GM12878 (cell line): ENCODE data around the gene RPL9. TPM values are rescaled to one million over a fixed set of nuclear protein-coding genes. Genes with fewer than 3 reads are reported as not detected.

Experiments
- CBX3 ChIP-seq: fragments of 200-600 bp; sonication (generic); IDR thresholded peaks from 2 replicates; pipeline ENCODE4 v1.6.1; 2016; ENCODE audit warnings: low read depth, borderline replicate concordance
- CHD1 ChIP-seq: IDR thresholded peaks from 2 replicates; pipeline ENCODE4 v1.6.1; 2012; ENCODE audit warnings: low read depth, low read length, improper control_type of control experiment
- DPF2 ChIP-seq: fragments of 450-650 bp; IDR thresholded peaks from 2 replicates; pipeline ENCODE4 v1.6.1; 2017; ENCODE audit warnings: mild to moderate bottlenecking
- FOXK2 ChIP-seq: fragments of 450-650 bp; IDR thresholded peaks from 2 replicates; pipeline ENCODE4 v1.6.1; 2017; ENCODE audit warnings: mild to moderate bottlenecking, moderate library complexity
- HCFC1 ChIP-seq: fragments of 150-350 bp; IDR thresholded peaks from 2 replicates; pipeline ENCODE4 v1.6.1; 2014; ENCODE audit warnings: low read length
- HDAC2 ChIP-seq: fragments of 200-600 bp; sonication (generic); IDR thresholded peaks from 2 replicates; pipeline ENCODE4 v1.6.1; 2017
- IKZF1 ChIP-seq: fragments of 450-650 bp; conservative IDR thresholded peaks from 2 replicates; pipeline ENCODE4 v1.6.1; 2017; ENCODE audit warnings: antibody characterized with exemption, mild to moderate bottlenecking
- IKZF2 ChIP-seq, 2 experiments: fragments of 450-650 bp; IDR thresholded peaks; 2 replicates each; pipeline ENCODE4 v1.6.1; 2017; ENCODE audit warnings: mild to moderate bottlenecking in 2 of 2, moderate library complexity in 2 of 2
- JUND ChIP-seq: IDR thresholded peaks from 2 replicates; pipeline ENCODE4 v1.6.1; 2012; ENCODE audit warnings: low read depth, mild to moderate bottlenecking, low read length, improper control_type of control experiment, moderate library complexity
- NFXL1 ChIP-seq: fragments of 450-650 bp; IDR thresholded peaks from 2 replicates; pipeline ENCODE4 v1.6.1; 2017; ENCODE audit warnings: antibody characterized with exemption, mild to moderate bottlenecking, borderline replicate concordance
- NR2C1 ChIP-seq: fragments of 450-650 bp; IDR thresholded peaks from 2 replicates; pipeline ENCODE4 v1.6.1; 2017; ENCODE audit warnings: antibody characterized with exemption, mild to moderate bottlenecking, moderate library complexity
- POLR2A ChIP-seq: IDR thresholded peaks from 2 replicates; pipeline ENCODE4 v1.6.1; 2011; ENCODE audit warnings: low read depth, mild to moderate bottlenecking, low read length
- RAD21 ChIP-seq: IDR thresholded peaks from 2 replicates; pipeline ENCODE4 v1.6.1; 2011; ENCODE audit warnings: mild to moderate bottlenecking, low read depth, low read length, moderate library complexity; ENCODE audit not compliant: insufficient read depth
- RB1 ChIP-seq: fragments of 450-650 bp; formaldehyde crosslinking; IDR thresholded peaks from 2 replicates; pipeline ENCODE4 v1.6.1; 2017; ENCODE audit warnings: mild to moderate bottlenecking, borderline replicate concordance
- RUNX3 ChIP-seq: IDR thresholded peaks from 2 replicates; pipeline ENCODE4 v1.6.1; 2012; ENCODE audit warnings: low read length, inconsistent platforms
- SIN3A ChIP-seq: IDR thresholded peaks from 2 replicates; pipeline ENCODE4 v1.6.1; 2012; ENCODE audit warnings: low read depth, low read length, improper control_type of control experiment
- SMAD1 ChIP-seq: fragments of 450-650 bp; IDR thresholded peaks from 2 replicates; pipeline ENCODE4 v1.6.1; 2018; ENCODE audit warnings: mild to moderate bottlenecking, low read depth; ENCODE audit not compliant: partially characterized antibody
- TAF1 ChIP-seq: IDR thresholded peaks from 2 replicates; pipeline ENCODE4 v1.6.1; 2011; ENCODE audit warnings: mild to moderate bottlenecking, low read depth, low read length, borderline replicate concordance
- YY1 ChIP-seq: IDR thresholded peaks from 2 replicates; pipeline ENCODE4 v1.6.1; 2011; ENCODE audit warnings: low read depth, mild to moderate bottlenecking, low read length
- ZBED1 ChIP-seq: IDR thresholded peaks from 2 replicates; pipeline ENCODE4 v1.6.1; 2016; ENCODE audit warnings: borderline replicate concordance
- ZNF274 ChIP-seq: IDR thresholded peaks from one replicate; pipeline ENCODE4 v1.8.0; 2011; ENCODE audit not compliant: insufficient read length, insufficient read depth
- ZSCAN29 ChIP-seq: fragments of 450-650 bp; IDR thresholded peaks from 2 replicates; pipeline ENCODE4 v1.6.1; 2017; ENCODE audit warnings: mild to moderate bottlenecking, moderate library complexity
- polyA plus RNA-seq, 11 experiments: library from polyadenylated mRNA; depleted of rRNA in 4 of 11; unstranded in 6 of 11; stranded (reverse) in 5 of 11; fragments of >200 nt; fragmentation: Nextera tagmentation in 4 of 11; fragmentation: Illumina TruSeq in 1 of 11; extraction: Ambion mirVana in 4 of 11; extraction: Trizol in 1 of 11; gene quantifications; 1 replicate in 1 of 11; 2 replicates in 10 of 11; pipeline versions ENCODE4 v1.2.1 to v1.2.3, GENCODE V29; 2011 to 2016; ENCODE audit warnings: inconsistent platforms in 2 of 11, missing spikeins in 2 of 11, low read depth in 1 of 11
- total RNA-seq, 4 experiments: library from RNA; depleted of rRNA in 3 of 4; stranded (reverse); fragments of >200 nt in 3 of 4; fragmentation: Illumina TruSeq in 1 of 4; extraction: Trizol in 1 of 4; gene quantifications; 2 replicates each; pipeline versions ENCODE4 v1.2.1 to v1.2.3, GENCODE V29; 2013 to 2021
- TF ChIP-seq, protein P1 (sequence below): fragments of 450-650 bp; IDR thresholded peaks from 2 replicates; pipeline ENCODE4 v1.6.1; 2018; ENCODE audit warnings: mild to moderate bottlenecking, low read depth, moderate library complexity; ENCODE audit not compliant: partially characterized antibody
- TF ChIP-seq, protein P2 (sequence below): fragments of 450-650 bp; IDR thresholded peaks from 2 replicates; pipeline ENCODE4 v1.6.1; 2014; ENCODE audit warnings: mild to moderate bottlenecking
- TF ChIP-seq, protein P3 (sequence below): fragments of 450-650 bp; formaldehyde crosslinking; IDR thresholded peaks from 2 replicates; pipeline ENCODE4 v1.5.0; 2022; ENCODE audit warnings: mild to moderate bottlenecking, missing genetic modification characterization
- TF ChIP-seq, protein P4 (sequence below): fragments of 450-650 bp; IDR thresholded peaks from 2 replicates; pipeline ENCODE4 v1.6.1; 2016; ENCODE audit warnings: mild to moderate bottlenecking

Gene RPL9
- total and polyA plus RNA-seq, 10 of the 15 experiments (the other 5 are each of a cell fraction or from before 2014, with no cell fraction given), result 1,006 to 4,767 (median 2,910) TPM

DNA sequence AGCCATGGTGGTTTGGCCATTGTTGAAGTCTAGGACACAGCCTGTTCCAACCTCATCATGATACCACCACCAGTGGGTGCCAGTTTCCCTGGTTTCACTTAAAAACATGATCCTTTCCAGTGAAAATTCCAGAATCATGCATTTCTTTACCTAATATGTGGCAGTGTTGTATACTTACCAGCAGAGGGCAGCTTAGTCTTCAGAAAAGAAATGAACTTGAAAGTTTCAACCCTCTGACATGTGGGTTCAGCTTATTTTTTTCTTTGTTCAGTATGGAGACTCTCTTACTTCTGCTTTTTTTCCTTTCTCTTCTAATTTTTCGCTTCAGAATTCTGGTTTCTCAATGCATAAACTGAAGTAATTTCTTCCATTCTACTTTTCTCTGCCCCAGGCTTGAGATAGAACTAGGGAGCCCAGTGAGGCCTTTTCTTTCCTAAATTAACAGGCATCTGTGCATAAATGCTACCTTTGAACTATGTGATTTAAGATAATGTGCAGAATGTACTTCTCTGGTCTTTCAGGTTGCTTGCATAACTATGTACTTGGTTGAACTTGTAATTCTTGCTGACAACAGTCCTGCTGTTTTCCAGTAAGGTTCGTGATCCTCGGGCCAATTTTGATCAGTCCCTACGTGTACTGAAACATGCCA lies 10.8 kb upstream of the RPL9 start (continued):
- TF ChIP-seq, protein P1, sequence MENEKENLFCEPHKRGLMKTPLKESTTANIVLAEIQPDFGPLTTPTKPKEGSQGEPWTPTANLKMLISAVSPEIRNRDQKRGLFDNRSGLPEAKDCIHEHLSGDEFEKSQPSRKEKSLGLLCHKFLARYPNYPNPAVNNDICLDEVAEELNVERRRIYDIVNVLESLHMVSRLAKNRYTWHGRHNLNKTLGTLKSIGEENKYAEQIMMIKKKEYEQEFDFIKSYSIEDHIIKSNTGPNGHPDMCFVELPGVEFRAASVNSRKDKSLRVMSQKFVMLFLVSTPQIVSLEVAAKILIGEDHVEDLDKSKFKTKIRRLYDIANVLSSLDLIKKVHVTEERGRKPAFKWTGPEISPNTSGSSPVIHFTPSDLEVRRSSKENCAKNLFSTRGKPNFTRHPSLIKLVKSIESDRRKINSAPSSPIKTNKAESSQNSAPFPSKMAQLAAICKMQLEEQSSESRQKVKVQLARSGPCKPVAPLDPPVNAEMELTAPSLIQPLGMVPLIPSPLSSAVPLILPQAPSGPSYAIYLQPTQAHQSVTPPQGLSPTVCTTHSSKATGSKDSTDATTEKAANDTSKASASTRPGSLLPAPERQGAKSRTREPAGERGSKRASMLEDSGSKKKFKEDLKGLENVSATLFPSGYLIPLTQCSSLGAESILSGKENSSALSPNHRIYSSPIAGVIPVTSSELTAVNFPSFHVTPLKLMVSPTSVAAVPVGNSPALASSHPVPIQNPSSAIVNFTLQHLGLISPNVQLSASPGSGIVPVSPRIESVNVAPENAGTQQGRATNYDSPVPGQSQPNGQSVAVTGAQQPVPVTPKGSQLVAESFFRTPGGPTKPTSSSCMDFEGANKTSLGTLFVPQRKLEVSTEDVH, result no peak
- no peak for TF ChIP-seq RB1
- no peak for TF ChIP-seq SMAD1
- TF ChIP-seq NR2C1, result no peak
- peak; percentile 13; the same call in 1 of the 2 replicates for TF ChIP-seq YY1
- TF ChIP-seq ZNF274, result no peak
- TF ChIP-seq TAF1, result no peak
- peak; percentile 53 to 68; a peak in 3 of 4 replicates for TF ChIP-seq IKZF2 (IDR thresholded peaks at IDR 0.05)
- TF ChIP-seq SIN3A, result no peak
- no peak for TF ChIP-seq ZBED1
- no peak for TF ChIP-seq POLR2A
- no peak for TF ChIP-seq CHD1
- TF ChIP-seq, protein P2, sequence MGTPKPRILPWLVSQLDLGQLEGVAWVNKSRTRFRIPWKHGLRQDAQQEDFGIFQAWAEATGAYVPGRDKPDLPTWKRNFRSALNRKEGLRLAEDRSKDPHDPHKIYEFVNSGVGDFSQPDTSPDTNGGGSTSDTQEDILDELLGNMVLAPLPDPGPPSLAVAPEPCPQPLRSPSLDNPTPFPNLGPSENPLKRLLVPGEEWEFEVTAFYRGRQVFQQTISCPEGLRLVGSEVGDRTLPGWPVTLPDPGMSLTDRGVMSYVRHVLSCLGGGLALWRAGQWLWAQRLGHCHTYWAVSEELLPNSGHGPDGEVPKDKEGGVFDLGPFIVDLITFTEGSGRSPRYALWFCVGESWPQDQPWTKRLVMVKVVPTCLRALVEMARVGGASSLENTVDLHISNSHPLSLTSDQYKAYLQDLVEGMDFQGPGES, result no peak
- no peak for TF ChIP-seq HDAC2
- TF ChIP-seq, protein P3, sequence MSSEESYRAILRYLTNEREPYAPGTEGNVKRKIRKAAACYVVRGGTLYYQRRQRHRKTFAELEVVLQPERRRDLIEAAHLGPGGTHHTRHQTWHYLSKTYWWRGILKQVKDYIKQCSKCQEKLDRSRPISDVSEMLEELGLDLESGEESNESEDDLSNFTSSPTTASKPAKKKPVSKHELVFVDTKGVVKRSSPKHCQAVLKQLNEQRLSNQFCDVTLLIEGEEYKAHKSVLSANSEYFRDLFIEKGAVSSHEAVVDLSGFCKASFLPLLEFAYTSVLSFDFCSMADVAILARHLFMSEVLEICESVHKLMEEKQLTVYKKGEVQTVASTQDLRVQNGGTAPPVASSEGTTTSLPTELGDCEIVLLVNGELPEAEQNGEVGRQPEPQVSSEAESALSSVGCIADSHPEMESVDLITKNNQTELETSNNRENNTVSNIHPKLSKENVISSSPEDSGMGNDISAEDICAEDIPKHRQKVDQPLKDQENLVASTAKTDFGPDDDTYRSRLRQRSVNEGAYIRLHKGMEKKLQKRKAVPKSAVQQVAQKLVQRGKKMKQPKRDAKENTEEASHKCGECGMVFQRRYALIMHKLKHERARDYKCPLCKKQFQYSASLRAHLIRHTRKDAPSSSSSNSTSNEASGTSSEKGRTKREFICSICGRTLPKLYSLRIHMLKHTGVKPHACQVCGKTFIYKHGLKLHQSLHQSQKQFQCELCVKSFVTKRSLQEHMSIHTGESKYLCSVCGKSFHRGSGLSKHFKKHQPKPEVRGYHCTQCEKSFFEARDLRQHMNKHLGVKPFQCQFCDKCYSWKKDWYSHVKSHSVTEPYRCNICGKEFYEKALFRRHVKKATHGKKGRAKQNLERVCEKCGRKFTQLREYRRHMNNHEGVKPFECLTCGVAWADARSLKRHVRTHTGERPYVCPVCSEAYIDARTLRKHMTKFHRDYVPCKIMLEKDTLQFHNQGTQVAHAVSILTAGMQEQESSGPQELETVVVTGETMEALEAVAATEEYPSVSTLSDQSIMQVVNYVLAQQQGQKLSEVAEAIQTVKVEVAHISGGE, result no peak
- peak; percentile 42 for TF ChIP-seq IKZF1
- TF ChIP-seq HCFC1, result no peak
- no peak for TF ChIP-seq JUND
- no peak for TF ChIP-seq NFXL1
- TF ChIP-seq, protein P4, sequence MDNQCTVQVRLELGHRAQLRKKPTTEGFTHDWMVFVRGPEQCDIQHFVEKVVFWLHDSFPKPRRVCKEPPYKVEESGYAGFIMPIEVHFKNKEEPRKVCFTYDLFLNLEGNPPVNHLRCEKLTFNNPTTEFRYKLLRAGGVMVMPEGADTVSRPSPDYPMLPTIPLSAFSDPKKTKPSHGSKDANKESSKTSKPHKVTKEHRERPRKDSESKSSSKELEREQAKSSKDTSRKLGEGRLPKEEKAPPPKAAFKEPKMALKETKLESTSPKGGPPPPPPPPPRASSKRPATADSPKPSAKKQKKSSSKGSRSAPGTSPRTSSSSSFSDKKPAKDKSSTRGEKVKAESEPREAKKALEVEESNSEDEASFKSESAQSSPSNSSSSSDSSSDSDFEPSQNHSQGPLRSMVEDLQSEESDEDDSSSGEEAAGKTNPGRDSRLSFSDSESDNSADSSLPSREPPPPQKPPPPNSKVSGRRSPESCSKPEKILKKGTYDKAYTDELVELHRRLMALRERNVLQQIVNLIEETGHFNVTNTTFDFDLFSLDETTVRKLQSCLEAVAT, result no peak
- no peak for TF ChIP-seq FOXK2
- peak; percentile 25; the same call in 1 of the 2 replicates for TF ChIP-seq RUNX3
- no peak for TF ChIP-seq ZSCAN29
- peak; percentile 90 for TF ChIP-seq RAD21
- no peak for TF ChIP-seq CBX3
- TF ChIP-seq DPF2, result no peak
